ENCODE data around the gene COMMD7.

Gene COMMD7

DNA sequence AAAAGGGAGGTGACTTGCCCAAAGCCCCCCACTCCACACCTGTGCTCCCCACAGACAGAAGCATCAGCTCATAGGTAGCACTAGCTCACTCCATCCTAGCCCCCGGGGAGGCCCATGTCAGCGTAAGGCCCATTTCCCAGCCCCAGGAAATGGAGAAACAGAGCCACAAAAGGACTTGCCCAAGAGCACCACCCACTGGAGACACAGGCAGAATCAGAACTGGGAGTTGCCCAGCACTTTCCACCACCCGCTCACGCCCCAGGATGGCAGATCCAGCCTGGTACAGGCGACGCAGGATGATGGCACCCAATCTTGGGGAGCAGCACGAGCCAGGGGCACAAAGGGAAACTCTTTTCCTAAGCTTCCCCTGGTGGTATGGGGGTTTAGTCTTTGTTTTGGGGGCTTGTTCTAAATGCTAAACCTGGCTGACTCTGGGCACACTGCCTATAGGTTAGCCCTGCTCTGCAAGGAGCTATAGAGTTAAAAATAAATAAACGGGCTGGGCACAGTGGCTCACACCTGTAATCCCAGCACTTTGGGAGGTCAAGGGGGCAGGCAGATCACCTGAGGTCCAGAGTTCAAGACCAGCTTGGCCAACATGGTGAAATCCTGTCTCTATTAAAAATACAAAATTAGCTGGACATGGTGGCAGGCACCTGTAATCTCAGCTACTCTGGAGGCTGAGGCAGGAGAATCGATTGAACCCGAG is 81.3 kb downstream of the COMMD7 start:
- H3K4me3 ChIP-seq (IDR thresholded peaks at IDR 0.05; ENCODE audit: insufficient read depth, low read depth, low read length), result no peak overlapping the region
- H4K20me1 ChIP-seq (ENCODE audit: insufficient read depth), result no peaks in the 10 kb centered on the region
- no peak overlapping the region for H3K27ac ChIP-seq
- TF ChIP-seq, protein P1, sequence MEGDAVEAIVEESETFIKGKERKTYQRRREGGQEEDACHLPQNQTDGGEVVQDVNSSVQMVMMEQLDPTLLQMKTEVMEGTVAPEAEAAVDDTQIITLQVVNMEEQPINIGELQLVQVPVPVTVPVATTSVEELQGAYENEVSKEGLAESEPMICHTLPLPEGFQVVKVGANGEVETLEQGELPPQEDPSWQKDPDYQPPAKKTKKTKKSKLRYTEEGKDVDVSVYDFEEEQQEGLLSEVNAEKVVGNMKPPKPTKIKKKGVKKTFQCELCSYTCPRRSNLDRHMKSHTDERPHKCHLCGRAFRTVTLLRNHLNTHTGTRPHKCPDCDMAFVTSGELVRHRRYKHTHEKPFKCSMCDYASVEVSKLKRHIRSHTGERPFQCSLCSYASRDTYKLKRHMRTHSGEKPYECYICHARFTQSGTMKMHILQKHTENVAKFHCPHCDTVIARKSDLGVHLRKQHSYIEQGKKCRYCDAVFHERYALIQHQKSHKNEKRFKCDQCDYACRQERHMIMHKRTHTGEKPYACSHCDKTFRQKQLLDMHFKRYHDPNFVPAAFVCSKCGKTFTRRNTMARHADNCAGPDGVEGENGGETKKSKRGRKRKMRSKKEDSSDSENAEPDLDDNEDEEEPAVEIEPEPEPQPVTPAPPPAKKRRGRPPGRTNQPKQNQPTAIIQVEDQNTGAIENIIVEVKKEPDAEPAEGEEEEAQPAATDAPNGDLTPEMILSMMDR (conservative IDR thresholded peaks at IDR 0.05; ENCODE audit: low read depth, low read length), result no peak
- no peaks in the 10 kb centered on the region for H3K79me2 ChIP-seq (ENCODE audit: insufficient read depth, low read depth)
- H3K27me3 ChIP-seq (ENCODE audit: insufficient read depth, low read depth), result no peaks in the 10 kb centered on the region
- H3K36me3 ChIP-seq (ENCODE audit: insufficient read depth), result no peaks in the 10 kb centered on the region; the same call in 1 of the 2 replicates
- H2AFZ ChIP-seq (ENCODE audit: low read depth), result no peak overlapping the region
- no peak overlapping the region for H3K4me2 ChIP-seq
- no peak overlapping the region for H3K9ac ChIP-seq
- peaks cover 22% of the 10 kb centered on the region for H3K4me1 ChIP-seq (ENCODE audit: low read depth, poor library complexity, severe bottlenecking)

DNA sequence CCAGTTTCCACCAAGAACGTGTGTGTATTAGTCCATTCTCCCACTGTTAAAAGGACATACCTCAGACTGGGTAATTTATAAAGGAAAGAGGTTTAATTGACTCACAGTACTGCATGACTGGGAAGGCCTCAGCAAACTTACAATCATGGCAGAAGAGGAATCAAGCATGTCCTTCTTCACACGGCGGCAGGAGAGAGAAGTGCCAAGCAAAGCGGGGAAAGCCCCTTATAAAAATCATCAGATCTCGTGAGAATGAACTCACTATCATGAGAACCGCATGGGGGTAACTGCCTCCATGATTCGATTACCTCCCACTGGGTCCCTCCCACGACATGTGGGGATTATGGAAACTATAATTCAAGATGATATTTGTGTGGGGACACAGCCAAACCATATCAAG is 82.6 kb downstream of the COMMD7 start:
- Histone ChIP-seq H4K20me1 (ENCODE audit: insufficient read depth) (no peaks in the 10 kb centered on the region), H3K27me3 (ENCODE audit: insufficient read depth, low read depth) (no peaks in the 10 kb centered on the region), H2AFZ (ENCODE audit: low read depth) (no peak overlapping the region), H3K27ac (no peak overlapping the region), H3K4me2 (no peak overlapping the region), H3K9ac (no peak overlapping the region), H3K4me1 (ENCODE audit: low read depth, poor library complexity, severe bottlenecking) (peaks cover 16% of the 10 kb centered on the region), H3K79me2 (ENCODE audit: insufficient read depth, low read depth) (no peaks in the 10 kb centered on the region), H3K36me3 (ENCODE audit: insufficient read depth) (no peaks in the 10 kb centered on the region; the same call in 1 of the 2 replicates), H3K4me3 (IDR thresholded peaks at IDR 0.05; ENCODE audit: insufficient read depth, low read depth, low read length) (no peak overlapping the region)
- TF ChIP-seq, protein P1 (conservative IDR thresholded peaks at IDR 0.05; ENCODE audit: low read depth, low read length), result no peak

DNA sequence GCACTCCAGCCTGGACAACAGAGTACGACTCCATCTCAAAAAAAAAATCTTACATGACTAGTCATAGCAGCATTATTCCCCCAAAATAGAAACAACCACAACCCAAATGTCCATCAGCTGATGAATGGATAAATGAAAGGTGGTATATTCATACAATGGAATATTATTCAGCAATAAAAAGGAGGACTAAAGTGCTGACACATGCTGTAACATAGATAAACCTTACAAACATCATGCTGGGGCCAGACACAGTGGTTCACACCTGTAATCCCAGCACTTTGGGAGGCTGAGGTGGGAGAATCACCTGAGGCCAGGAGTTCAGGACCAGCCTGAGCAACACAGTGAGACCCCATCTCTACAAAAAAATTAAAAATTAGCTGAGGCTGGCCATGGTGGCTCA is 86.4 kb downstream of the COMMD7 start:
- TF ChIP-seq, protein P1 (conservative IDR thresholded peaks at IDR 0.05; ENCODE audit: low read depth, low read length), result no peak
- no peak overlapping the region for H3K4me2 ChIP-seq
- no peaks in the 10 kb centered on the region for H4K20me1 ChIP-seq (ENCODE audit: insufficient read depth)
- H3K79me2 ChIP-seq (ENCODE audit: insufficient read depth, low read depth), result no peaks in the 10 kb centered on the region
- peaks cover 23% of the 10 kb centered on the region for H3K4me1 ChIP-seq (ENCODE audit: low read depth, poor library complexity, severe bottlenecking)
- no peak overlapping the region for H3K27ac ChIP-seq
- no peaks in the 10 kb centered on the region for H3K36me3 ChIP-seq (ENCODE audit: insufficient read depth)
- no peaks in the 10 kb centered on the region for H3K27me3 ChIP-seq (ENCODE audit: insufficient read depth, low read depth)
- no peak overlapping the region for H3K9ac ChIP-seq
- no peak overlapping the region for H3K4me3 ChIP-seq (IDR thresholded peaks at IDR 0.05; ENCODE audit: insufficient read depth, low read depth, low read length)
- no peak overlapping the region for H2AFZ ChIP-seq (ENCODE audit: low read depth)

DNA sequence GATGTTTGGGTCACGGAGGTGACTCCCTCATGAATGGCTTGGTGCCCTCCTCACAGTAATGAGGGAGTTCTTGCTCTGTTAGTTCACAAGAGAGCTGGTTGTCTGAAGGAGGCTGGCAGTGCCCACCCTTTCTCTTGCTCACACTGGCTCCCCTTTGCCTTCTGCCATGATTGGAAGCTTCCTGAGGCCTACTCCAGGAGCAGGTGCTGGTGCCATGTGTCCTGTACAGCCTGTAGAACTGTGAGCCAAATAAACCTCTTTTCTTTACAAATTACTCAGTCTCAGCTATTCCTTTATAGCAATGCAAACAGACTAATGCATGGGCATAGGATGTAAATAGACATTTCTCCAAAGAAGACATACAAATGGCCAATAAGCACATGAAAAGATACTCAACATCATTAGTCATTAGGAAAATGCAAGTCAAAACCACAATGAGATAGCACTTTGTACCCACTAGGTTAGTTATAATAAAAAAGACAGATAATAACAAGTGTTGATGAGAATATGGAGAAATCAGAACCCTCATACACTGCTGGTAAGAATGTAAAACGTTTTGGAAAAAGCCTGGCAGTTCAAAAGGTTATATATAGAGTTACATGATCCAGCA is 87.3 kb downstream of the COMMD7 start:
- Histone ChIP-seq H2AFZ (ENCODE audit: low read depth) (no peak overlapping the region), H3K36me3 (ENCODE audit: insufficient read depth) (no peaks in the 10 kb centered on the region), H3K4me2 (no peak overlapping the region), H3K79me2 (ENCODE audit: insufficient read depth, low read depth) (no peaks in the 10 kb centered on the region), H3K4me1 (ENCODE audit: low read depth, poor library complexity, severe bottlenecking) (peaks cover 28% of the 10 kb centered on the region), H4K20me1 (ENCODE audit: insufficient read depth) (no peaks in the 10 kb centered on the region), H3K27me3 (ENCODE audit: insufficient read depth, low read depth) (no peaks in the 10 kb centered on the region), H3K9ac (no peak overlapping the region), H3K27ac (no peak overlapping the region), H3K4me3 (IDR thresholded peaks at IDR 0.05; ENCODE audit: insufficient read depth, low read depth, low read length) (no peak overlapping the region)
- TF ChIP-seq, protein P1 (conservative IDR thresholded peaks at IDR 0.05; ENCODE audit: low read depth, low read length), result no peak

Data from KMS-11 (cell line).